Measurements from ENCODE around the gene DUSP10. TPM values are rescaled to one million over a fixed set of nuclear protein-coding genes. Genes with fewer than 3 reads are reported as not detected.

Gene DUSP10
- total RNA-seq, 1 donor, result 62.2 TPM

DNA sequence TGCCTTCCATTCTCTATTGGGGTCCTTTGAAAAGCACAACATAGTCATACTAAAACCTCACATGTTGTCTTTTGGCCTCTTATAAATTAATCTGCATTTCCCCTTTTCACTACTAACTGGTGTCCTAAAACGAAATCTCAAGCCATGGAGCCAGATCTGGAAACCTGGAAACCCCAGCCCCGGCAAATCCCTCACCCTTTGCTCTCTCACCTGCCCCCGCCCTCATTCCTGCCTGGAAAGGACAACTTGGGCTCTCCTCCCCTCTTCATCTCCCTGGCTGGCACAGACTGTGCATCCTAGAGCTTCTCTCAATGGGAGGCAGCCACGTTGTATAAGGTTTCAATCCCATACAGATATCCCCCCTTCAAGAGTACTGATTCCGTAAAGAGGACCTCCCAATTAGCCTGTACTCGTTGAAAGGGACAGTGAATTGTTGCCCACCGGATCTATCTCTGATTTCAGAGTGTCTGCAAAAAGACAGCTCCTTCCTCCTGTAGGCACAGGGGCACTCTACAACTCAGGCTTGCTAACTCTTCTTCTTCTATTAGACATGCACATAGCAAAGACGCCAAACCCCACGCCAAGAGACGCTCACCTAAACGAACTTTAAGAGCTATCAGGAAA, 1.4 kb downstream of the DUSP10 start:
- no peaks in the 10 kb centered on the region for H3K9me3 ChIP-seq (ENCODE audit: low read depth, low read length)
- H3K36me3 ChIP-seq (ENCODE audit: insufficient read depth, low read length), result peaks cover 34% of the 10 kb centered on the region
- peaks cover 63% of the 10 kb centered on the region for H3K79me2 ChIP-seq (ENCODE audit: insufficient read depth, low read length)
- peaks cover 43% of the 10 kb centered on the region for H4K20me1 ChIP-seq (ENCODE audit: insufficient read depth, low read length)
- peak overlapping the region; percentile 88 for H3K4me2 ChIP-seq (ENCODE audit: insufficient read depth, low read length)
- peak overlapping the region; percentile 86 for H3K4me3 ChIP-seq (ENCODE audit: insufficient read depth, low read length)
- DNase-seq (ENCODE audit: insufficient read length, low spot score, missing footprints), result peak; percentile 87
- no peaks in the 10 kb centered on the region for H3K27me3 ChIP-seq (ENCODE audit: insufficient read depth, low read length)
- TF ChIP-seq, protein P1, sequence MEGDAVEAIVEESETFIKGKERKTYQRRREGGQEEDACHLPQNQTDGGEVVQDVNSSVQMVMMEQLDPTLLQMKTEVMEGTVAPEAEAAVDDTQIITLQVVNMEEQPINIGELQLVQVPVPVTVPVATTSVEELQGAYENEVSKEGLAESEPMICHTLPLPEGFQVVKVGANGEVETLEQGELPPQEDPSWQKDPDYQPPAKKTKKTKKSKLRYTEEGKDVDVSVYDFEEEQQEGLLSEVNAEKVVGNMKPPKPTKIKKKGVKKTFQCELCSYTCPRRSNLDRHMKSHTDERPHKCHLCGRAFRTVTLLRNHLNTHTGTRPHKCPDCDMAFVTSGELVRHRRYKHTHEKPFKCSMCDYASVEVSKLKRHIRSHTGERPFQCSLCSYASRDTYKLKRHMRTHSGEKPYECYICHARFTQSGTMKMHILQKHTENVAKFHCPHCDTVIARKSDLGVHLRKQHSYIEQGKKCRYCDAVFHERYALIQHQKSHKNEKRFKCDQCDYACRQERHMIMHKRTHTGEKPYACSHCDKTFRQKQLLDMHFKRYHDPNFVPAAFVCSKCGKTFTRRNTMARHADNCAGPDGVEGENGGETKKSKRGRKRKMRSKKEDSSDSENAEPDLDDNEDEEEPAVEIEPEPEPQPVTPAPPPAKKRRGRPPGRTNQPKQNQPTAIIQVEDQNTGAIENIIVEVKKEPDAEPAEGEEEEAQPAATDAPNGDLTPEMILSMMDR (IDR thresholded peaks at IDR 0.05; ENCODE audit: extremely low read depth, low read depth, low read length), result no peak
- peak overlapping the region; percentile 79 for H2AFZ ChIP-seq (ENCODE audit: low read length)
- H3K4me1 ChIP-seq (ENCODE audit: insufficient read depth, low read length), result peaks cover 11% of the 10 kb centered on the region
- H3K27ac ChIP-seq (ENCODE audit: low read depth, low read length), result peak overlapping the region; percentile 99

DNA sequence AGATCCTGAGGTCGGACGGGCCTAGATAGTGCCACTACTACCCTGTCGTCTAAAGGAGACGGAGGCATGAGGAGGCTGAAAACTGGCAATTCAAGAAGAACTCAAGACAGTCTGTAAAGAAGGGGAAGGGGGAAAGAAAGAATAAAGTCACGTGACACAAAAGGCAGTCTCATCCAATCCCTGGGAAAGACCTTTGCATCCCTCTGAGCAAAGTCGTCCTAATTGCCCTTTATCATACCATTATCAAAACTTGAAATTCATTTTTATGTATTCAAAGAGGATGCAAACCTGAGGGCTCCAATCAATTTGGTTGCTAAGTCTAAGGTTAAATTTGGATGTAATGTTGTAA, 2.2 kb downstream of the DUSP10 start:
- peak overlapping the region; percentile 88 for H3K4me2 ChIP-seq (ENCODE audit: insufficient read depth, low read length)
- no peaks in the 10 kb centered on the region for H3K9me3 ChIP-seq (ENCODE audit: low read depth, low read length)
- H3K36me3 ChIP-seq (ENCODE audit: insufficient read depth, low read length), result peaks cover 34% of the 10 kb centered on the region
- no peaks in the 10 kb centered on the region for H3K27me3 ChIP-seq (ENCODE audit: insufficient read depth, low read length)
- TF ChIP-seq, protein P1 (IDR thresholded peaks at IDR 0.05; ENCODE audit: extremely low read depth, low read depth, low read length), result no peak
- H3K4me3 ChIP-seq (ENCODE audit: insufficient read depth, low read length), result peak overlapping the region; percentile 86
- H3K4me1 ChIP-seq (ENCODE audit: insufficient read depth, low read length), result peaks cover 11% of the 10 kb centered on the region
- no peak overlapping the region for H2AFZ ChIP-seq (ENCODE audit: low read length)
- H3K27ac ChIP-seq (ENCODE audit: low read depth, low read length), result no peak overlapping the region
- no peak for DNase-seq (ENCODE audit: insufficient read length, low spot score, missing footprints)
- H3K79me2 ChIP-seq (ENCODE audit: insufficient read depth, low read length), result peaks cover 70% of the 10 kb centered on the region
- peaks cover 48% of the 10 kb centered on the region for H4K20me1 ChIP-seq (ENCODE audit: insufficient read depth, low read length)

DNA sequence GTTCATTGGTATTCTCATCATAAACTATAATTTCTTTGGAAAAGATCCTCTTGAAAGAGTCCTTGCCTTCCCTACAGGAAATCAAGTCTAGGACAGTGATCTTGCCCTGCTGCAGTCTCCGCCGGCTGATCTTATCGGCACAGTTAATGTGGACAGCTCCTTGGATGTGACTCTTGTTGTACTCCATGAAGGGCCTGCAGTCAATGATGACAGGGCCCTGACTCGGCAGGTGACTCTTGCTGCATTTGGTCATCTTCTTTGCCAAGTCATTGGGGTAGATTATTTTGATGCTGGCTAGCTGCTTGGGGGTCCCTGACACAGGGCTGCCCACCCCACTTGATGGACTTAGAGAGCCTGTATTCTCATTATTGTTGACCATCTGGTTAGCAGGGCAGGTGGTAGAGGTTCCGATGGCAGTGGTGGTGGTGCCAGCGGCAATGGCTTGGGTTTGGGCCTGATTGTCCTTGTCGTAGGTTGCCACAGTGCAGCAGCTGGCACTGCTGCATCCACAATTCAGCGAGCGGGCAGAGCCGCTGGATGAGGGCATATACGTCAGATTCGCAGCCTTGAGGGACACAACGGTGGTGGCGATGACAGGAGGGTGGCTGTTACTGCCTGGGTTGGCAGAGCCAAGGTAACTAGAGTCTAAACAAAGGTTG, 2.7 kb downstream of the DUSP10 start:
- no peak for DNase-seq (ENCODE audit: insufficient read length, low spot score, missing footprints)
- peaks cover 50% of the 10 kb centered on the region for H4K20me1 ChIP-seq (ENCODE audit: insufficient read depth, low read length)
- H3K4me1 ChIP-seq (ENCODE audit: insufficient read depth, low read length), result peaks cover 15% of the 10 kb centered on the region
- H3K9me3 ChIP-seq (ENCODE audit: low read depth, low read length), result no peaks in the 10 kb centered on the region
- H3K36me3 ChIP-seq (ENCODE audit: insufficient read depth, low read length), result peaks cover 34% of the 10 kb centered on the region
- TF ChIP-seq, protein P1 (IDR thresholded peaks at IDR 0.05; ENCODE audit: extremely low read depth, low read depth, low read length), result no peak
- no peak overlapping the region for H3K27ac ChIP-seq (ENCODE audit: low read depth, low read length)
- no peak overlapping the region for H2AFZ ChIP-seq (ENCODE audit: low read length)
- no peaks in the 10 kb centered on the region for H3K27me3 ChIP-seq (ENCODE audit: insufficient read depth, low read length)
- H3K79me2 ChIP-seq (ENCODE audit: insufficient read depth, low read length), result peaks cover 76% of the 10 kb centered on the region
- H3K4me2 ChIP-seq (ENCODE audit: insufficient read depth, low read length), result no peak overlapping the region
- H3K4me3 ChIP-seq (ENCODE audit: insufficient read depth, low read length), result peak overlapping the region; percentile 86

DNA sequence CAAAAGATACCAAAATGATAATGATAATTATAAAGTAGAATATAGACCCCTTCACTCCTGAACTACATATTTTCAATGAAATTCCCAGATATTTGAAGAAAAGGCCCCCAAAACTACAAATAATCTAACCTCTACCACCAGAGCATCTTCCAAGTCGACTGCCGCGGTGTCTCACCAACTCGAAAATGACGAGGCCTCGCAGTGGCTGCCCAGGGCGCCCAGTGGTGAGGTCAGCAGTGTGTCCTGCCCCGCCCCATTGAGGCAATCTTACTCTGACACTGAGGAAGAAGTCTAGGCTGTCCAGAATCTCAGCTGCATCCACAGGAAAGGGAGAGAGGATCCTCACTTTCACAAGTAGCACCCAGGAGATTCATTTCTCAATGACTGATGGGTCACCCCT, 5.2 kb downstream of the DUSP10 start:
- Histone ChIP-seq H4K20me1 (ENCODE audit: insufficient read depth, low read length) (peaks cover 50% of the 10 kb centered on the region), H3K27me3 (ENCODE audit: insufficient read depth, low read length) (no peaks in the 10 kb centered on the region), H3K27ac (ENCODE audit: low read depth, low read length) (no peak overlapping the region), H3K36me3 (ENCODE audit: insufficient read depth, low read length) (peaks cover 34% of the 10 kb centered on the region), H3K79me2 (ENCODE audit: insufficient read depth, low read length) (peaks cover 97% of the 10 kb centered on the region), H3K4me2 (ENCODE audit: insufficient read depth, low read length) (no peak overlapping the region), H3K4me1 (ENCODE audit: insufficient read depth, low read length) (peaks cover 11% of the 10 kb centered on the region), H3K4me3 (ENCODE audit: insufficient read depth, low read length) (no peak overlapping the region), H2AFZ (ENCODE audit: low read length) (no peak overlapping the region), H3K9me3 (ENCODE audit: low read depth, low read length) (no peaks in the 10 kb centered on the region)
- TF ChIP-seq, protein P1 (IDR thresholded peaks at IDR 0.05; ENCODE audit: extremely low read depth, low read depth, low read length), result no peak
- DNase-seq (ENCODE audit: insufficient read length, low spot score, missing footprints), result no peak

All from osteoblast (primary cell).